MCF 10A (cell line): ENCODE measurements around the gene PIP5KL1. TPM values are rescaled to one million over a fixed set of nuclear protein-coding genes. Genes with fewer than 3 reads are reported as not detected.
A peak's percentile ranks its signal among the peaks of the same experiment; 100 is the strongest.

Source experiments
- BruUV-seq: library from RNA; stranded (reverse); fragments of 400-500 nt; replicated peaks from 2 replicates; lab custom pipeline; 2021; lab: Mats Ljungman, UMichigan
- CTCF ChIA-PET: fragments of 300-600 bp; sonication (Branson Sonifier 250); formaldehyde crosslinking; extraction: SDS; loops from one replicate; lab custom pipeline; 2021; ENCODE audit warnings: antibody characterized with exemption, inconsistent platforms; lab: Yijun Ruan, JAX
- POLR2A ChIA-PET: fragments of 300-600, 350-650 bp; sonication (Branson Sonifier 250); formaldehyde crosslinking; extraction: SDS; loops from one replicate; lab custom pipeline; 2020; ENCODE audit warnings: antibody characterized with exemption, inconsistent platforms; lab: Yijun Ruan, JAX
- DNase-seq: peaks from one replicate; pipeline ENCODE4 v3.0.0-alpha.2; 2018; ENCODE audit not compliant: unreplicated experiment
- H3K27ac Mint-ChIP-seq: one replicate; pipeline ENCODE4 v1.8.0; 2022; ENCODE audit warnings: mild to moderate bottlenecking, low read depth, mixed read lengths; ENCODE audit not compliant: unreplicated experiment
- H3K27me3 Mint-ChIP-seq: one replicate; pipeline ENCODE4 v1.8.0; 2022; ENCODE audit warnings: mixed read lengths; ENCODE audit not compliant: insufficient read depth, unreplicated experiment
- H3K36me3 Mint-ChIP-seq: one replicate; pipeline ENCODE4 v1.8.0; 2022; ENCODE audit warnings: mild to moderate bottlenecking, moderate library complexity, mixed read lengths; ENCODE audit not compliant: insufficient read depth, unreplicated experiment
- H3K4me1 Mint-ChIP-seq: one replicate; pipeline ENCODE4 v1.8.0; 2022; ENCODE audit warnings: mixed read lengths; ENCODE audit not compliant: insufficient read depth, unreplicated experiment
- H3K4me3 Mint-ChIP-seq: one replicate; pipeline ENCODE4 v1.8.0; 2022; ENCODE audit warnings: mild to moderate bottlenecking, moderate library complexity, mixed read lengths; ENCODE audit not compliant: unreplicated experiment
- H3K9me3 Mint-ChIP-seq: one replicate; pipeline ENCODE4 v1.8.0; 2022; ENCODE audit warnings: mixed read lengths; ENCODE audit not compliant: unreplicated experiment
- intact Hi-C: fragments of 100-400 bp; cut with micrococcal nuclease; formaldehyde crosslinking; loops from 2 replicates; pipeline ENCODE4 v1.14.1; 2022
- total RNA-seq: library from RNA; stranded (reverse); gene quantifications from 2 replicates; pipeline ENCODE4 v1.2.3, GENCODE V29; 2022
- TF ChIP-seq, protein P1 (sequence below): fragments of 200-600 bp; IDR thresholded peaks from one replicate; pipeline ENCODE4 v1.8.0; 2022; ENCODE audit warnings: antibody characterized with exemption, mild to moderate bottlenecking; ENCODE audit not compliant: unreplicated experiment

PIP5KL1 gene
- total RNA-seq, 1 experiment from 2014 or later, result 4.0 TPM

DNA sequence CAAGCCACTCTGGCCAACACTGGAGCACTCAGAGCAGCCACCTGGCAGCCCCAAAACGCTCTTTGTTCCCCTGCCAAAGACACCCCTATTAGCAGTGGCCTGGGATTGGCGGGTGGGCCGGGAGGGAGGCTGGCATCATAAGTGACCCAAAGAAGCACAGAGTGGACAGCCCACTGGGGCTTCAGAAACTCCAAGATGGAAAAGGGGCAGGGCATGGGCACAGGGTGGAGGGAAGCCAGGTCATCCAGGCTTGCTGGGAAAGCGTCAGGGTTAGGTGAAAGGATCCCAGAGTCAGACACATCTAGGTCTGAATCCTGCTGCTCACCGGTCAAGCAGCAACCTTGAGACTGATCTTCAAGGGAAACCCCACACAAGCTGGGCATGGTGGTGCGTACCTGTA, 35.4 kb upstream of the PIP5KL1 start:
- intact Hi-C loops, result no loop called here
- peak; percentile 36 for DNase-seq
- no peaks in the 10 kb centered on the region for H3K27me3 Mint-ChIP-seq
- H3K36me3 Mint-ChIP-seq, result peaks cover 18% of the 10 kb centered on the region
- ChIA-PET POLR2A (interaction anchor here (0.6 to 11.1 kb wide), 5 partner anchors 11 to 25 kb away, joined by 3 to 86 read pairs (median 3); partner anchors contain the start of gene EEIG1), CTCF (interaction anchor here (1.0 to 5.1 kb wide), 2 partner anchors 13 to 23 kb away, joined by 3 to 26 read pairs; no protein-coding TSS in a partner anchor)
- H3K4me3 Mint-ChIP-seq, result peak overlapping the region; percentile 58
- H3K4me1 Mint-ChIP-seq, result peaks cover 61% of the 10 kb centered on the region
- H3K27ac Mint-ChIP-seq, result peak overlapping the region; percentile 97
- TF ChIP-seq, protein P1, sequence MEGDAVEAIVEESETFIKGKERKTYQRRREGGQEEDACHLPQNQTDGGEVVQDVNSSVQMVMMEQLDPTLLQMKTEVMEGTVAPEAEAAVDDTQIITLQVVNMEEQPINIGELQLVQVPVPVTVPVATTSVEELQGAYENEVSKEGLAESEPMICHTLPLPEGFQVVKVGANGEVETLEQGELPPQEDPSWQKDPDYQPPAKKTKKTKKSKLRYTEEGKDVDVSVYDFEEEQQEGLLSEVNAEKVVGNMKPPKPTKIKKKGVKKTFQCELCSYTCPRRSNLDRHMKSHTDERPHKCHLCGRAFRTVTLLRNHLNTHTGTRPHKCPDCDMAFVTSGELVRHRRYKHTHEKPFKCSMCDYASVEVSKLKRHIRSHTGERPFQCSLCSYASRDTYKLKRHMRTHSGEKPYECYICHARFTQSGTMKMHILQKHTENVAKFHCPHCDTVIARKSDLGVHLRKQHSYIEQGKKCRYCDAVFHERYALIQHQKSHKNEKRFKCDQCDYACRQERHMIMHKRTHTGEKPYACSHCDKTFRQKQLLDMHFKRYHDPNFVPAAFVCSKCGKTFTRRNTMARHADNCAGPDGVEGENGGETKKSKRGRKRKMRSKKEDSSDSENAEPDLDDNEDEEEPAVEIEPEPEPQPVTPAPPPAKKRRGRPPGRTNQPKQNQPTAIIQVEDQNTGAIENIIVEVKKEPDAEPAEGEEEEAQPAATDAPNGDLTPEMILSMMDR, result no peak
- no peaks in the 10 kb centered on the region for H3K9me3 Mint-ChIP-seq
- BruUV-seq, result no TSS peak

DNA sequence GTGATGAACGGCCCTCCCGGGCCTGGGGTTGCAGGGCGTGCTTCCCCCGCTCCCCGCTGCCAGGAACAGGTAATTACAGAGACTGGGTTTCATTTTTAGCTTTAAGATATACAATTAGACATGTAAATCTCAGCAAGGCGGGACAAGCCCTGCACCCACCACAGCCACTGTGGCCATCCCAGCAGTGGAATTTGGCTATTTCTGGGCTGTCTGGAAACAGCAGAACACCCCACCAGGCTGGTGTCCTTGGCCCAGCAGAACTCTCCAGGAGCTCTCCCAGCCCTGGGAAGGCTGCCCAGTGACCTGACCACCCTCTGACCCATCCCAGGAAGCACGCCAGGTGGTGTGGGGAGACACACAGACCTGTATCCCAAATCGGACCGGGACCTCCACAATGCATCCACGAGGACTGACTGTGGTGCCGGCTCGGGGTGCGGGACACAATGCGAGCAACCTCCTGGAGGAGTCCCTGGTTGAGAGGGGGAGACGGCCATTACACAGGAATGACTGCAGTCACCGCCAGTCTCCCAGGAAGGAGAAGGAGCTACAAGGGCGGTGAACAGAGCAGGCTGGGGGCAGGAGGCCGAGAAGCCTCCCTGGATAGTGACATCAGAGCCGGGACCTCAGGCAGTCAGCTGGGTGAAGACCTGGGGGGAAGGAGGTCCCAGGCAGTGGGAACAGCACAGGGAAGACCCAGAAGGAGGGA, 32.9 kb upstream of the PIP5KL1 start:
- no TSS peak for BruUV-seq
- ChIA-PET CTCF (interaction anchor here (0.5 to 5.1 kb wide), 6 partner anchors 9 to 162 kb away, joined by 3 to 26 read pairs (median 4); no protein-coding TSS in a partner anchor), POLR2A (interaction anchor here (0.6 to 11.1 kb wide), 2 partner anchors 11 to 15 kb away, joined by 5 to 86 read pairs; partner anchors contain the start of gene EEIG1)
- Mint-ChIP-seq H3K27me3 (no peaks in the 10 kb centered on the region), H3K4me1 (peaks cover 46% of the 10 kb centered on the region), H3K27ac (peak overlapping the region; percentile 57), H3K9me3 (no peaks in the 10 kb centered on the region), H3K36me3 (peaks cover 12% of the 10 kb centered on the region), H3K4me3 (no peak overlapping the region)
- TF ChIP-seq, protein P1, result no peak
- intact Hi-C loops, result no loop called here
- no peak for DNase-seq

DNA sequence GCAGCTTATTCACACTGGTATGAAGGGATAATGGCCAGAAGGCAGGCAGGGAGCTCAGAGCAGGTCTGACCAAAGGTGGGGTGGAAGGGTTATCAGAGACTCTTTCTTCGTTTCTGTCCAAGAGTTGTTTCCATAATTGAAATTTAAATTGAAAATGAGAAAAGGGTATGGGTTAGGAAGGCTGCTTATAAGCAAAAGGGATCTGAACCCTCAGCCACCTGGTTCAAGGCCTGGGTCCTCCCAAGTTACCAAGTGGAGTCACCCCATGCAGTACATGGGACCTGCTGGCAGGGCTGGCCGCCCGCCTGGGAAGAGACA, 32.4 kb upstream of the PIP5KL1 start:
- ChIA-PET POLR2A (interaction anchor here (11.1 kb wide), 1 partner anchor 16 kb away, joined by 86 read pairs; the partner anchor contains the start of gene EEIG1), CTCF (interaction anchor here (0.6 to 2.6 kb wide), 5 partner anchors 8 to 64 kb away, joined by 3 to 7 read pairs (median 3); no protein-coding TSS in a partner anchor)
- no TSS peak for BruUV-seq
- no peak overlapping the region for H3K4me3 Mint-ChIP-seq
- H3K36me3 Mint-ChIP-seq, result peaks cover 12% of the 10 kb centered on the region
- H3K9me3 Mint-ChIP-seq, result no peaks in the 10 kb centered on the region
- no peak overlapping the region for H3K27ac Mint-ChIP-seq
- H3K27me3 Mint-ChIP-seq, result no peaks in the 10 kb centered on the region
- DNase-seq, result no peak
- intact Hi-C loops, result no loop called here
- TF ChIP-seq, protein P1, result no peak
- H3K4me1 Mint-ChIP-seq, result peaks cover 41% of the 10 kb centered on the region

DNA sequence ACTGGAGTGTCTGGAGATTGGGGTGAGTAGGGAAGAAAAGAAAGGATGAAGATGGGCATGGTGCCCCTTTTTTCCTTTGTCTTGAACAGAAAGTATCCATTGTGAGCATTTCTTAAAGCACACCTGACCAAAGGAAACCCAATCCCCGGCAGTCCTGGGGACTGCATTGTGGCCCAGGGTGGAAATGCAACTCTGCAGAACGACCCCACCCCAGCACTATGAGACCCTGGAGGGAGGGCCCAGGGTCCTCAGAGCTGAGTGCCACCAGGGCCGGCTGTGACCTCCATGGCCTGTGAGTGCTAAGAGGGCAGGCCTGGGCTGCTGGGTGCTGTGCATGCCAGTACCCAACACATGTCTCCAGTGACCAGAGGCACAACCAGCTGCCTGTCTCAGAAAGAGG, 31.7 kb upstream of the PIP5KL1 start:
- Mint-ChIP-seq H3K9me3 (no peaks in the 10 kb centered on the region), H3K27ac (peak overlapping the region; percentile 46), H3K36me3 (peaks cover 12% of the 10 kb centered on the region), H3K27me3 (no peaks in the 10 kb centered on the region), H3K4me3 (no peak overlapping the region), H3K4me1 (peaks cover 36% of the 10 kb centered on the region)
- DNase-seq, result no peak
- TF ChIP-seq, protein P1, result no peak
- ChIA-PET POLR2A (interaction anchor here (0.7 to 11.1 kb wide), 3 partner anchors 16 to 136 kb away, joined by 3 to 86 read pairs (median 3); partner anchors contain the start of gene EEIG1), CTCF (interaction anchor here (0.6 to 2.4 kb wide), 3 partner anchors 13 to 76 kb away, joined by 3 to 7 read pairs (median 4); no protein-coding TSS in a partner anchor)
- no TSS peak for BruUV-seq
- intact Hi-C loops, result no loop called here
